Measurements from ENCODE around the gene PRSS21.

Gene PRSS21

GRCh38 chr16:2830355-2830695, 13.3 kb downstream of the PRSS21 start:
- peak overlapping the region; percentile 1 for H3K4me3 ChIP-seq (replicated peaks; ENCODE audit: low read depth, low read length)
- H3K36me3 ChIP-seq (ENCODE audit: control insufficient read depth, insufficient read depth, low read length): no peaks in the 10 kb centered on the region
- no peaks in the 10 kb centered on the region for H3K27me3 ChIP-seq (replicated peaks; ENCODE audit: control insufficient read depth, insufficient read depth, low read length)
- TF ChIP-seq CTCF (IDR thresholded peaks at IDR 0.05; ENCODE audit: insufficient read depth, low read length, poor library complexity, severe bottlenecking): no peak
- no peak for DNase-seq (ENCODE audit: extremely low read depth, insufficient read length)

GRCh38 chr16:2831203-2831602, 14.2 kb downstream of the PRSS21 start:
- TF ChIP-seq CTCF (IDR thresholded peaks at IDR 0.05; ENCODE audit: insufficient read depth, low read length, poor library complexity, severe bottlenecking): no peak
- Histone ChIP-seq H3K36me3 (ENCODE audit: control insufficient read depth, insufficient read depth, low read length) (no peaks in the 10 kb centered on the region), H3K27me3 (replicated peaks; ENCODE audit: control insufficient read depth, insufficient read depth, low read length) (no peaks in the 10 kb centered on the region), H3K4me3 (replicated peaks; ENCODE audit: low read depth, low read length) (no peak overlapping the region)
- no peak for DNase-seq (ENCODE audit: extremely low read depth, insufficient read length)

GRCh38 chr16:2833776-2834175, 16.7 kb downstream of the PRSS21 start:
- Histone ChIP-seq H3K4me3 (replicated peaks; ENCODE audit: low read depth, low read length) (no peak overlapping the region), H3K27me3 (replicated peaks; ENCODE audit: control insufficient read depth, insufficient read depth, low read length) (no peaks in the 10 kb centered on the region; the same call in 1 of the 2 replicates), H3K36me3 (ENCODE audit: control insufficient read depth, insufficient read depth, low read length) (no peaks in the 10 kb centered on the region)
- no peak for TF ChIP-seq CTCF (IDR thresholded peaks at IDR 0.05; ENCODE audit: insufficient read depth, low read length, poor library complexity, severe bottlenecking)
- no peak for DNase-seq (ENCODE audit: extremely low read depth, insufficient read length)

GRCh38 chr16:2834968-2835367, 17.9 kb downstream of the PRSS21 start:
- DNase-seq (ENCODE audit: extremely low read depth, insufficient read length): no peak
- no peak for TF ChIP-seq CTCF (IDR thresholded peaks at IDR 0.05; ENCODE audit: insufficient read depth, low read length, poor library complexity, severe bottlenecking)
- H3K4me3 ChIP-seq (replicated peaks; ENCODE audit: low read depth, low read length): no peak overlapping the region
- no peaks in the 10 kb centered on the region for H3K36me3 ChIP-seq (ENCODE audit: control insufficient read depth, insufficient read depth, low read length)
- H3K27me3 ChIP-seq (replicated peaks; ENCODE audit: control insufficient read depth, insufficient read depth, low read length): no peaks in the 10 kb centered on the region; the same call in 1 of the 2 replicates

GRCh38 chr16:2835638-2836493, 18.8 kb downstream of the PRSS21 start:
- no peak for TF ChIP-seq CTCF (IDR thresholded peaks at IDR 0.05; ENCODE audit: insufficient read depth, low read length, poor library complexity, severe bottlenecking)
- Histone ChIP-seq H3K36me3 (ENCODE audit: control insufficient read depth, insufficient read depth, low read length) (no peaks in the 10 kb centered on the region), H3K4me3 (replicated peaks; ENCODE audit: low read depth, low read length) (no peak overlapping the region), H3K27me3 (replicated peaks; ENCODE audit: control insufficient read depth, insufficient read depth, low read length) (no peaks in the 10 kb centered on the region; the same call in 1 of the 2 replicates)
- no peak for DNase-seq (ENCODE audit: extremely low read depth, insufficient read length)
